ENCODE data around the gene CTDP1.
"Not testable (repeated sequence)": the region's sequence is repeated elsewhere in the genome, so short reads cannot be mapped to it uniquely, and the experiment has no call there.

Gene CTDP1

DNA sequence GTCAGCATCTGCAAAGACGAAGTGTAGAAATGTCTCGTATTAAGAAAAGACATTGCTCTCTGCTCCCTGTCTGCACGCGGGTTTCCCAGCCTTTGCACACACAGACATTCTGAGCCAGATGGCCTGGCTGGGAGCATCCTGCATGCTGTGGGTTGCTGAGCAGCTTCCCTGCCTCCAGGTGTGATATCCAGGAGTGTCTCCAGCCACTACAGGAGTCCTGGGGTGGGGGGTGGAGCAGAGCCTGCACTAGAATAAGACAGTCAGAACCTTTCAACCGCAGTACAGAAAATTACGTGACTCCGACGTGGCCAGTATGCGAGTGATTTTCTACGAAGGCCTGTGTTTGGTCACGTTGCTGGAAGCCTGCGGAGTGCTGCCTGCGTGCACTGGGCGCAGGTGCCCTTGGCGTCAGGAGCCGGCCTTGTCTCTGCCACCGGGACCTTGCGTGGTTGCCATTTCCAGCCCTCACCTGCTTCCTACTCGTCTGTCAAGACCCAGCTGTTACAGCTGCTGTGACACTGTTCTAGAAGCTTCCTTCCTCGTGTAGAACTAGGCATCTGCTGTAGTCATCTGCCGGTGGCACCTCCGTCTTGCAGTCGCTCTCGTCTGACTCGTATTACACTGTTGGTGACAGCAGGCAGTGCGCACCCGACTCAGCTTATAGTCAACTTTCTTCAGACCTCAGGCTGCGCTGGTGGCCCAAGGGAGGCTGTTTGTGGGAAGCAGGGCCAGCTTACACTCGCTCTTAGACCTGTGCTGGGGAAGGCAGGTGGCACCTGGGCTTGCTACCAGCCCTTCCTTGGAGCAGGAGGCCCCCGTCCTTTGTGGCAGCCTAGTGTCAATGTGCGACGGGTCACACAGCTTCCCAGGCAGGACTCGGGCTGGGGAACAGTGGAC is 11.2 kb downstream of the CTDP1 start:
- DNase-seq (ENCODE audit: extremely low spot score), result no peak
- TF ChIP-seq CTCF (IDR thresholded peaks at IDR 0.05; ENCODE audit: control extremely low read depth, extremely low read depth, low read depth, missing control alignments), result no peak
- POLR2A ChIA-PET, result no interaction called here
- CTCF ChIA-PET, result interaction anchor here (1.5 kb wide), 1 partner anchor 311 kb away, joined by 4 read pairs; no protein-coding TSS in a partner anchor

GRCh38 chr18:79692056-79692455 is 12.5 kb downstream of the CTDP1 start:
- DNase-seq (ENCODE audit: extremely low spot score), result no peak
- no peak for TF ChIP-seq CTCF (IDR thresholded peaks at IDR 0.05; ENCODE audit: control extremely low read depth, extremely low read depth, low read depth, missing control alignments)
- POLR2A ChIA-PET, result no interaction called here
- CTCF ChIA-PET, result no interaction called here

DNA sequence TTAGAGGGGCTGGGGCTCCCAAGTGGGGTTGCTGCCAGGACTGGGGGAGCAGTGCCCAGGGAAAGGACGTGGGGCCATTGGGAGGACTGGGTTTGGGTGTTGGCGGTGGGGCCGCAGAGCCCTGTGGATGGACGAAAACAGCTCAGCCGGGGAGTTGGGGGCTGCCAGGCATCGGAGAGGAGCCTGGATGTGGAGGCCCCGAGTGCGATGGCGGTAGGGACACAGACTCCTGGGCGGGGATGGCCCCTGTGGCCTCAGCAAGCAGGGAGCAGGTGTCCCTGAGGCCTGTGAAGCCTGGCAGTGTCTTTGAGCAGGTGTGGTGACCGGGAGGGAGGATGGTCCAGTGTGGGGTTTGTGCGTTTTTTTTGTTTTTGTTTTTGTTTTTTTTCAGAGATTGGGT is 13.3 kb downstream of the CTDP1 start:
- ChIA-PET POLR2A (no interaction called here), CTCF (no interaction called here)
- TF ChIP-seq CTCF (IDR thresholded peaks at IDR 0.05; ENCODE audit: control extremely low read depth, extremely low read depth, low read depth, missing control alignments), result no peak
- no peak for DNase-seq (ENCODE audit: extremely low spot score)

DNA sequence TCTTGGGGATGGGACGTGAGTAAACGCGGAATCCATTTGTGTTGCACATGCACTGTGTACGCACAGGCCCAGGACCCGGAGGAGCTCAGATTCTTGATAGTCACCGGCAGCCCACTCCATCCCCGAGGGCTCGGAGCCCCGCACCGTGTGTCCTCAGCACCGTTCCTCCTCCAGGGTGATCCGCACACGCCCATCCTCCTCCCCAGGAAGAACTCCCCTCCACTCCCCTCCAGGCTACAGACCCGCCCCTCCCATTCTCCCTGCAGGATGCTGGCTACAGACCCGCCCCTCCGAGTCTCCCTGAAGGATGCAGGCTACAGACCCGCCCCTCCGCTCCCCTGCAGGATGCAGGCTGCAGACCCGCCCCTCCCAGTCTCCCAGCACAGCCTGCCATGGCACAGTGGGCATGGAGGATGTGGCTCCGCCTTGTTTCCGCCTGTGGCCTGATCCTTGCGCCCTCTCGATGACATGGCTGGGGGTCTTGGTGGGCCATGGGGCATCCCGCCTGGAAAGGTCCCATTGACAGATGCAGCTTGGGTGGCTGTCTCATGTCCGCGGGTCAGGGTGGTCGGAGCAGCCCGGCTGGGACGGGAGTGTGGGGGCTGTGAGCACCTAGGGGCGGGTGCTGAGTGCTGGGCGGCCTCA is 14.1 kb downstream of the CTDP1 start:
- TF ChIP-seq CTCF (IDR thresholded peaks at IDR 0.05; ENCODE audit: control extremely low read depth, extremely low read depth, low read depth, missing control alignments), result no peak
- CTCF ChIA-PET, result no interaction called here
- no peak for DNase-seq (ENCODE audit: extremely low spot score)
- POLR2A ChIA-PET, result no interaction called here

DNA sequence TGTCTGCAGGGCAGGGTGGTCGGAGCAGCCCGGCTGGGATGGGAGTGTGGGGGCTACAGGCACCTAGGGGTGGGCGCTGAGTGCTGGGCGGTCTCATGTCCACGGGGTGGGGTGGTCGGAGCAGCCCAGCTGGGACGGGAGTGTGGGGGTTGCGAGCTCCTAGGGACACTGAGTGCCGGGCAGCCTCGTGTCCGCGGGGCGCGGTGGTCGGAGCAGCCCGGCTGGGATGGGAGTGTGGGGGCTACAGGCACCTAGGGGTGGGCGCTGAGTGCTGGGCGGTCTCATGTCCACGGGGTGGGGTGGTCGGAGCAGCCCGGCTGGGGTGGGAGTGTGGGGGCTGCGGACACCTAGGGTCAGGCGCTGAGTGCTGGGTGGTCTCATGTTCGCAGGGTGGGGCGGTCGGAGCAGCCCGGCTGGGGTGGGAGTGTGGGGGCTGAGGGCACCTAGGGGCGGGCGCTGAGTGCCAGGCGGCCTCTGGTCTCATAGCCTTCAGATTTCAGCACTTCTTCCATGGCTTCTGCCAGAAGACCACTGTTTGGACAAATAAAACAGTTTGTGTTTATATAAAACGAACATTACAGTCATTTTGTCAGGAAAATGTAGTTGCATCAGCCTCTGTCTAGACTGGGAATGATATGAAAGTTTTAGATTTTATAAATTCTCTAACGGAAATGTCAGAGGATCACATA is 14.7 kb downstream of the CTDP1 start:
- DNase-seq (ENCODE audit: extremely low spot score); CTCF ChIA-PET; POLR2A ChIA-PET: not testable (repeated sequence)

- TF ChIP-seq CTCF (IDR thresholded peaks at IDR 0.05; ENCODE audit: control extremely low read depth, extremely low read depth, low read depth, missing control alignments), result no peak
- CTCF ChIA-PET, result no interaction called here
- POLR2A ChIA-PET, result no interaction called here
- no peak for DNase-seq (ENCODE audit: extremely low spot score)
These were observed 15.3 kb downstream of the CTDP1 start for GRCh38 chr18:79694895-79695213.

GRCh38 chr18:79695269-79695668 is 15.7 kb downstream of the CTDP1 start:
- DNase-seq (ENCODE audit: extremely low spot score), result no peak
- no peak for TF ChIP-seq CTCF (IDR thresholded peaks at IDR 0.05; ENCODE audit: control extremely low read depth, extremely low read depth, low read depth, missing control alignments)
- POLR2A ChIA-PET, result no interaction called here
- CTCF ChIA-PET, result no interaction called here

All from GM10248 (cell line).